ENCODE measurements around the gene CD109.
A peak's percentile ranks its signal among the peaks of the same experiment; 100 is the strongest.

- TF ChIP-seq CTCF (IDR thresholded peaks at IDR 0.05) = peak; percentile 74 to 93 (median 78)
- TF ChIP-seq POLR2A (IDR thresholded peaks at IDR 0.05) = no peak
Observed at GRCh38 chr6:73675466-73676098, 20.4 kb upstream of the CD109 start.

Measured in adrenal gland (tissue), 5 donors.